Measurements from ENCODE around the gene CHST10. TPM values are rescaled to one million over a fixed set of nuclear protein-coding genes. Genes with fewer than 3 reads are reported as not detected.

CHST10 gene
- total and polyA plus RNA-seq, 7 donors: 3.1 to 6.3 (median 4.4) TPM

DNA sequence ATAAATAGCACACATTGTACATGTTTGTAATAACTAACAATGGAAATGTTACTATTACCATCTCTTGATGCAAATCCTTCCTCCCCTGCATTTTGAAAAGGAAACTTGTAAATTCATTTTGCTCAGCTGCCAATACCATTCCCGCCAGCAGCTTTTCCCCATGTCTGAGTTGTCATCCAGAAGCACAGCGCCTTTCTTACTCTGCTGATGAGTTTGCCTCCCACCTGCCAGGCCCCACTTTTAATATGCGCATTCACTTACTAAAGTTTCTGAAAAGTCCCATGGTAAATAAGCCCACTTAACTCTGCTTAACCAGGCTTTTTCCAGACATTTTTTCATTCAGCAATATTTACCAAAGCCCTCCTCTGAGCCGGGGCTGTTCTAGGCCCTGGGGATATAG lies 3.9 kb downstream of the CHST10 start:
- DNase-seq (no peak), ATAC-seq (no peak)
- no peak overlapping the region for H3K4me3 ChIP-seq
- H3K9me3 ChIP-seq: no peaks in the 10 kb centered on the region
- TF ChIP-seq, protein P1, sequence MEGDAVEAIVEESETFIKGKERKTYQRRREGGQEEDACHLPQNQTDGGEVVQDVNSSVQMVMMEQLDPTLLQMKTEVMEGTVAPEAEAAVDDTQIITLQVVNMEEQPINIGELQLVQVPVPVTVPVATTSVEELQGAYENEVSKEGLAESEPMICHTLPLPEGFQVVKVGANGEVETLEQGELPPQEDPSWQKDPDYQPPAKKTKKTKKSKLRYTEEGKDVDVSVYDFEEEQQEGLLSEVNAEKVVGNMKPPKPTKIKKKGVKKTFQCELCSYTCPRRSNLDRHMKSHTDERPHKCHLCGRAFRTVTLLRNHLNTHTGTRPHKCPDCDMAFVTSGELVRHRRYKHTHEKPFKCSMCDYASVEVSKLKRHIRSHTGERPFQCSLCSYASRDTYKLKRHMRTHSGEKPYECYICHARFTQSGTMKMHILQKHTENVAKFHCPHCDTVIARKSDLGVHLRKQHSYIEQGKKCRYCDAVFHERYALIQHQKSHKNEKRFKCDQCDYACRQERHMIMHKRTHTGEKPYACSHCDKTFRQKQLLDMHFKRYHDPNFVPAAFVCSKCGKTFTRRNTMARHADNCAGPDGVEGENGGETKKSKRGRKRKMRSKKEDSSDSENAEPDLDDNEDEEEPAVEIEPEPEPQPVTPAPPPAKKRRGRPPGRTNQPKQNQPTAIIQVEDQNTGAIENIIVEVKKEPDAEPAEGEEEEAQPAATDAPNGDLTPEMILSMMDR (IDR thresholded peaks at IDR 0.05): no peak
- 93 to 96% (median 94%) methylated on average over 4 of the region's 4 CpGs for WGBS, 3 donors
- no peak overlapping the region for H3K27ac ChIP-seq
- H3K4me1 ChIP-seq: peaks cover 12% of the 10 kb centered on the region
- intact Hi-C loops (cut with DNase I): no loop called here
- no peaks in the 10 kb centered on the region for H3K27me3 ChIP-seq (ENCODE audit: insufficient read depth in 3 of 3, low read length in 2 of 3)
- H3K36me3 ChIP-seq (ENCODE audit: insufficient read depth in 1 of 2, low read depth in 1 of 2): peaks cover 0 to 11% of the 10 kb centered on the region in 2 donors

GRCh38 chr2:100412881-100413321 lies 4.6 kb downstream of the CHST10 start:
- Histone ChIP-seq H3K4me3 (no peak overlapping the region), H3K36me3 (ENCODE audit: insufficient read depth in 1 of 2, low read depth in 1 of 2) (peaks cover 0 to 11% of the 10 kb centered on the region in 2 donors), H3K4me1 (peaks cover 12% of the 10 kb centered on the region), H3K27ac (no peak overlapping the region), H3K9me3 (no peaks in the 10 kb centered on the region), H3K27me3 (ENCODE audit: insufficient read depth in 3 of 3, low read length in 2 of 3) (no peaks in the 10 kb centered on the region)
- no peak for DNase-seq
- TF ChIP-seq, protein P1 (IDR thresholded peaks at IDR 0.05): no peak
- no peak for ATAC-seq
- intact Hi-C loops (cut with DNase I): no loop called here
- 90 to 97% (median 96%) methylated on average over 5 of the region's 5 CpGs for WGBS, 3 donors

DNA sequence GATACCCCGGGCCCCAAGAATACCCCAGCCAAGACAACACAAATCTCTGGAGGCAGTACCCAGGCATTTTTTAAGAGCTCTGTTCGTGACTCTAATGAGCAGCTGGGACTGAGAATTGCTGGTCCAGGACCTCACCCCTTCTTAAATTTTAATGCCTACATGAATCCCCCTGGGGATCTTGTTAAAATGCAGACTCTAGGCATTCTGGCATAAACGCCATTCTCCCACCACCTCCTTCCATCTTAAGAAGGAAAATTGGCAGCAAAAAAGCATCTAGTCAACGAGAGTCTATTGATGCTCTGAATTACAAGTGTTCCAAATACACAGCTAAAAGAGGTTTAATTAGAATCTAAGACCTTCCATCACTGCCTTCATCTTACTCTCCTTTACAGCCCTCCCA lies 5.0 kb downstream of the CHST10 start:
- Histone ChIP-seq H3K27me3 (ENCODE audit: insufficient read depth in 3 of 3, low read length in 2 of 3) (no peaks in the 10 kb centered on the region), H3K4me3 (no peak overlapping the region), H3K4me1 (peaks cover 12% of the 10 kb centered on the region), H3K27ac (no peak overlapping the region), H3K36me3 (ENCODE audit: insufficient read depth in 1 of 2, low read depth in 1 of 2) (peaks cover 0 to 11% of the 10 kb centered on the region in 2 donors), H3K9me3 (no peaks in the 10 kb centered on the region)
- DNase-seq (no peak), ATAC-seq (no peak)
- intact Hi-C loops (cut with DNase I): no loop called here
- TF ChIP-seq, protein P1 (IDR thresholded peaks at IDR 0.05): no peak
- 89 to 91% (median 91%) methylated on average over 4 of the region's 4 CpGs for WGBS, 3 donors

- Histone ChIP-seq H3K4me3 (no peak overlapping the region), H3K9me3 (no peaks in the 10 kb centered on the region), H3K36me3 (ENCODE audit: insufficient read depth in 1 of 2, low read depth in 1 of 2) (peaks cover 0 to 11% of the 10 kb centered on the region in 2 donors), H3K27me3 (ENCODE audit: insufficient read depth in 3 of 3, low read length in 2 of 3) (no peaks in the 10 kb centered on the region), H3K4me1 (peaks cover 12% of the 10 kb centered on the region), H3K27ac (no peak overlapping the region)
- no peak for ATAC-seq
- TF ChIP-seq, protein P1 (IDR thresholded peaks at IDR 0.05): no peak
- 92 to 97% (median 96%) methylated on average over 5 of the region's 5 CpGs for WGBS, 3 donors
- intact Hi-C loops (cut with DNase I): no loop called here
- DNase-seq: no peak
These were observed 5.6 kb downstream of the CHST10 start for GRCh38 chr2:100411841-100412292.

Measured in psoas muscle (tissue), 8 donors.